SK-N-MC (cell line): ENCODE results near the gene S1PR2.

Experiments
- EZH2 ChIP-seq: fragments of 200-600 bp; sonication (generic); IDR thresholded peaks from one replicate; pipeline ENCODE4 v1.6.1; 2017; ENCODE audit warnings: antibody characterized with exemption
- FOXP2 ChIP-seq: optimal IDR thresholded peaks from 2 replicates; pipeline ENCODE3; 2011; ENCODE audit warnings: mild to moderate bottlenecking, moderate library complexity; ENCODE audit not compliant: insufficient read depth; ENCODE audit errors: extremely low read length, control extremely low read depth
- POLR2AphosphoS5 ChIP-seq: IDR thresholded peaks from 2 replicates; pipeline ENCODE4 v1.6.1; 2012; ENCODE audit warnings: mild to moderate bottlenecking, low read depth, low read length, borderline replicate concordance

- TF ChIP-seq POLR2AphosphoS5 (no peak), EZH2 (no peak), FOXP2 (no peak)
These were observed 43.8 kb downstream of the S1PR2 start for GRCh38 chr19:10187315-10187714.
